ENCODE measurements around the gene RNF212. TPM values are rescaled to one million over a fixed set of nuclear protein-coding genes. Genes with fewer than 3 reads are reported as not detected.

RNF212 gene
- total and polyA plus RNA-seq, 10 of the 15 experiments (the other 5 are each of a cell fraction or from before 2014, with no cell fraction given) = not detected

- no peak for TF ChIP-seq IRF3 (IDR thresholded peaks at IDR 0.05)
Observed at GRCh38 chr4:1029529-1029928, 83.8 kb downstream of the RNF212 start (continued).

GRCh38 chr4:1028574-1029220 lies 84.7 kb downstream of the RNF212 start:
- Histone ChIP-seq H3K36me3 (ENCODE audit: control insufficient read depth in 2 of 2, insufficient read depth in 2 of 2, low read length in 1 of 2) (no peaks in the 10 kb centered on the region), H4K20me1 (ENCODE audit: control insufficient read depth, insufficient read depth) (no peaks in the 10 kb centered on the region), H3K9ac (ENCODE audit: control insufficient read depth, insufficient read depth, low read length) (no peak overlapping the region), H3K27me3 (replicated peaks in 1 of 2; ENCODE audit: control insufficient read depth in 2 of 2, insufficient read depth in 2 of 2, low read length in 1 of 2) (no peaks in the 10 kb centered on the region), H3K9me3 (replicated peaks; ENCODE audit: control insufficient read depth, insufficient read depth, low read length) (no peaks in the 10 kb centered on the region), H3K79me2 (ENCODE audit: control insufficient read depth, insufficient read depth, low read length) (no peaks in the 10 kb centered on the region), H3K4me2 (ENCODE audit: control insufficient read depth, insufficient read depth) (no peak overlapping the region), H3K4me3 (no peak overlapping the region), H3K27ac (ENCODE audit: control insufficient read depth, insufficient read depth) (no peak overlapping the region), H3K4me1 (ENCODE audit: control insufficient read depth, insufficient read depth, low read length) (peaks cover 6% of the 10 kb centered on the region), H2AFZ (ENCODE audit: control insufficient read depth, low read depth, low read length) (no peak overlapping the region)
- TF ChIP-seq MEF2A (IDR thresholded peaks at IDR 0.05; ENCODE audit: insufficient read depth, low read depth, low read length) (no peak), EP300 (IDR thresholded peaks at IDR 0.05; ENCODE audit: borderline replicate concordance in 1 of 2, control insufficient read depth in 1 of 2, low read depth in 2 of 2, low read length in 2 of 2) (no peak)
- 55% methylated on average over 35 of the region's 36 CpGs for WGBS (ENCODE audit: insufficient coverage, insufficient replicate concordance, low lambda C conversion rate, missing lambda C conversion rate)
- ATAC-seq = no peak
- no TSS peak for BruUV-seq (replicated peaks)
- ChIA-PET RAD21 (ENCODE audit: unreplicated experiment) (no interaction called here), SMC1A (ENCODE audit: uncharacterized antibody, unreplicated experiment) (no interaction called here), CTCF (no interaction called here), POLR2A (no interaction called here)
- DNase-seq (ENCODE audit: low read depth, low spot score) = no peak
- in situ Hi-C loops (cut with MboI) = no loop called here
- intact Hi-C loops (cut with micrococcal nuclease; ENCODE audit: unreplicated experiment) = loop anchor here (5.0 kb wide), 1 partner anchor 334 kb away; no protein-coding TSS in a partner anchor
- FAIRE-seq = no peak

GRCh38 chr4:1027915-1028238 lies 85.5 kb downstream of the RNF212 start:
- 51% methylated on average over 9 of the region's 9 CpGs for WGBS (ENCODE audit: insufficient coverage, insufficient replicate concordance, low lambda C conversion rate, missing lambda C conversion rate)
- Histone ChIP-seq H2AFZ (ENCODE audit: control insufficient read depth, low read depth, low read length) (no peak overlapping the region), H3K36me3 (ENCODE audit: control insufficient read depth in 2 of 2, insufficient read depth in 2 of 2, low read length in 1 of 2) (no peaks in the 10 kb centered on the region), H3K27me3 (replicated peaks in 1 of 2; ENCODE audit: control insufficient read depth in 2 of 2, insufficient read depth in 2 of 2, low read length in 1 of 2) (no peaks in the 10 kb centered on the region), H3K79me2 (ENCODE audit: control insufficient read depth, insufficient read depth, low read length) (no peaks in the 10 kb centered on the region), H4K20me1 (ENCODE audit: control insufficient read depth, insufficient read depth) (no peaks in the 10 kb centered on the region), H3K9ac (ENCODE audit: control insufficient read depth, insufficient read depth, low read length) (no peak overlapping the region), H3K4me1 (ENCODE audit: control insufficient read depth, insufficient read depth, low read length) (peaks cover 6% of the 10 kb centered on the region), H3K9me3 (replicated peaks; ENCODE audit: control insufficient read depth, insufficient read depth, low read length) (no peaks in the 10 kb centered on the region), H3K4me2 (ENCODE audit: control insufficient read depth, insufficient read depth) (no peak overlapping the region), H3K4me3 (no peak overlapping the region), H3K27ac (ENCODE audit: control insufficient read depth, insufficient read depth) (no peak overlapping the region)
- no peak for ATAC-seq
- in situ Hi-C loops (cut with MboI) (no loop called here), intact Hi-C loops (cut with micrococcal nuclease; ENCODE audit: unreplicated experiment) (loop anchor here (5.0 kb wide), 1 partner anchor 334 kb away; no protein-coding TSS in a partner anchor)
- ChIA-PET RAD21 (ENCODE audit: unreplicated experiment) (no interaction called here), SMC1A (ENCODE audit: uncharacterized antibody, unreplicated experiment) (no interaction called here), CTCF (no interaction called here), POLR2A (no interaction called here)
- TF ChIP-seq POLR2A (IDR thresholded peaks at IDR 0.05; ENCODE audit: low read depth, low read length) = peak; percentile 1; the same call in 1 of the 2 replicates
- no peak for TF ChIP-seq KAT2A (conservative IDR thresholded peaks at IDR 0.05; ENCODE audit: control insufficient read depth, low read depth, low read length)
- no peak for DNase-seq (ENCODE audit: low read depth, low spot score)
- FAIRE-seq = no peak
- BruUV-seq (replicated peaks) = no TSS peak

Measured in GM12878 (cell line).